A549 (cell line): ENCODE measurements around the gene MEF2B.

Experiments used
- CTCF ChIP-seq: fragments of >200 bp; sonication (Bioruptor Twin); formaldehyde crosslinking; IDR thresholded peaks from 3 replicates; pipeline ENCODE4 v1.5.1; 2016
- HES2 ChIP-seq: fragments of >200 bp; sonication (Bioruptor Twin); formaldehyde crosslinking; IDR thresholded peaks from 2 replicates; pipeline ENCODE4 v1.6.1; 2016
- POLR2A ChIP-seq: IDR thresholded peaks from 2 replicates; pipeline ENCODE4 v1.6.1; 2012; ENCODE audit warnings: mild to moderate bottlenecking, low read length
- RFX5 ChIP-seq: fragments of 450-650 bp; IDR thresholded peaks from 2 replicates; pipeline ENCODE4 v1.7.1; 2014; ENCODE audit warnings: antibody characterized with exemption, mild to moderate bottlenecking, moderate library complexity
- SMC3 ChIP-seq: fragments of >200 bp; sonication (Bioruptor Twin); formaldehyde crosslinking; IDR thresholded peaks from 3 replicates; pipeline ENCODE4 v1.6.1; 2018; ENCODE audit warnings: inconsistent platforms
- TF ChIP-seq, protein P1 (sequence below): fragments of 200-600 bp; sonication (generic); IDR thresholded peaks from 2 replicates; pipeline ENCODE4 v1.6.1; 2016; ENCODE audit warnings: antibody characterized with exemption, mild to moderate bottlenecking, moderate library complexity

DNA sequence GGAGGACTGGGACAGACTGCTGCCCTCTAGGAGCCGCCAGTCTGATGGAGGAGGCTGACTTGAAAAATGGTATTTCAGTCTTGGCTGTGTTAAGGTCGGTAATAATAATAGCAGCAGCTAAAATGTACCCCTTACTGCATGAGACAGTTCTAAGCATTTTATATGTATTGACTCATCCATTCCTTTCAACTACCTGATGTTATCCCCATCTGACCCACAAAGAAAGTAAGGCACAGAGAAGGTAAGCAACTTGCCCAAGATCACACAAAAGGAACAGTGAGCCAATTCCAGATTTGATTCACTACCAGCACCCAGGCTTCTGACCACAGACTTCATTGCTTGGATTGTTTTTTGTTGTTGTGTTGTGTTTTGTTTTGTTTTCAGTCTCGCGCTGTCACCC is 45.7 kb upstream of the MEF2B start:
- TF ChIP-seq POLR2A (no peak), CTCF (no peak), SMC3 (no peak), RFX5 (no peak), HES2 (no peak)
- TF ChIP-seq, protein P1, sequence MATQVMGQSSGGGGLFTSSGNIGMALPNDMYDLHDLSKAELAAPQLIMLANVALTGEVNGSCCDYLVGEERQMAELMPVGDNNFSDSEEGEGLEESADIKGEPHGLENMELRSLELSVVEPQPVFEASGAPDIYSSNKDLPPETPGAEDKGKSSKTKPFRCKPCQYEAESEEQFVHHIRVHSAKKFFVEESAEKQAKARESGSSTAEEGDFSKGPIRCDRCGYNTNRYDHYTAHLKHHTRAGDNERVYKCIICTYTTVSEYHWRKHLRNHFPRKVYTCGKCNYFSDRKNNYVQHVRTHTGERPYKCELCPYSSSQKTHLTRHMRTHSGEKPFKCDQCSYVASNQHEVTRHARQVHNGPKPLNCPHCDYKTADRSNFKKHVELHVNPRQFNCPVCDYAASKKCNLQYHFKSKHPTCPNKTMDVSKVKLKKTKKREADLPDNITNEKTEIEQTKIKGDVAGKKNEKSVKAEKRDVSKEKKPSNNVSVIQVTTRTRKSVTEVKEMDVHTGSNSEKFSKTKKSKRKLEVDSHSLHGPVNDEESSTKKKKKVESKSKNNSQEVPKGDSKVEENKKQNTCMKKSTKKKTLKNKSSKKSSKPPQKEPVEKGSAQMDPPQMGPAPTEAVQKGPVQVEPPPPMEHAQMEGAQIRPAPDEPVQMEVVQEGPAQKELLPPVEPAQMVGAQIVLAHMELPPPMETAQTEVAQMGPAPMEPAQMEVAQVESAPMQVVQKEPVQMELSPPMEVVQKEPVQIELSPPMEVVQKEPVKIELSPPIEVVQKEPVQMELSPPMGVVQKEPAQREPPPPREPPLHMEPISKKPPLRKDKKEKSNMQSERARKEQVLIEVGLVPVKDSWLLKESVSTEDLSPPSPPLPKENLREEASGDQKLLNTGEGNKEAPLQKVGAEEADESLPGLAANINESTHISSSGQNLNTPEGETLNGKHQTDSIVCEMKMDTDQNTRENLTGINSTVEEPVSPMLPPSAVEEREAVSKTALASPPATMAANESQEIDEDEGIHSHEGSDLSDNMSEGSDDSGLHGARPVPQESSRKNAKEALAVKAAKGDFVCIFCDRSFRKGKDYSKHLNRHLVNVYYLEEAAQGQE, result no peak
